WTC11 (cell line): ENCODE measurements around the gene LRRFIP1. TPM values are rescaled to one million over a fixed set of nuclear protein-coding genes. Genes with fewer than 3 reads are reported as not detected.
A peak's percentile ranks its signal among the peaks of the same experiment; 100 is the strongest.

Source experiments
- ATAC-seq: fragments of 200-7000 bp; cut with Tn5 transposase; 2 replicates; pipeline ENCODE4 v1.10.0; 2021; ENCODE audit warnings: mild to moderate bottlenecking, moderate library complexity
- CTCF ChIA-PET: fragments of 300-600 bp; sonication (Branson Sonifier 250); formaldehyde crosslinking; loops from one replicate; lab custom pipeline; 2021; ENCODE audit warnings: antibody characterized with exemption; lab: Charles Lee
- POLR2A ChIA-PET: fragments of 350-600 bp; sonication (Branson Sonifier 250); formaldehyde crosslinking; loops from one replicate; lab custom pipeline; 2021; ENCODE audit warnings: antibody characterized with exemption; lab: Charles Lee
- DNase-seq: peaks from one replicate; pipeline ENCODE4 v3.0.0; 2021; ENCODE audit warnings: low spot score
- H3K27ac Mint-ChIP-seq: 2 replicates; pipeline ENCODE4 v1.8.0; 2021; ENCODE audit warnings: mixed read lengths
- H3K27me3 Mint-ChIP-seq: 2 replicates; pipeline ENCODE4 v1.8.0; 2021; ENCODE audit warnings: low read depth, mild to moderate bottlenecking, moderate library complexity, mixed read lengths
- H3K36me3 Mint-ChIP-seq: 2 replicates; pipeline ENCODE4 v1.8.0; 2021; ENCODE audit warnings: mixed read lengths
- H3K4me1 Mint-ChIP-seq: 2 replicates; pipeline ENCODE4 v1.8.0; 2022; ENCODE audit warnings: mixed read lengths
- H3K4me3 Mint-ChIP-seq: 2 replicates; pipeline ENCODE4 v1.8.0; 2021; ENCODE audit warnings: mild to moderate bottlenecking, moderate library complexity, mixed read lengths
- H3K9me3 Mint-ChIP-seq: 2 replicates; pipeline ENCODE4 v1.8.0; 2021; ENCODE audit warnings: mixed read lengths
- ATF3 ChIP-seq: sonication (generic); formaldehyde crosslinking; conservative IDR thresholded peaks from 2 replicates; pipeline ENCODE4 v1.8.1; 2022; ENCODE audit warnings: mild to moderate bottlenecking, missing genetic modification reagents
- CREB1 ChIP-seq: sonication (generic); formaldehyde crosslinking; IDR thresholded peaks from 2 replicates; pipeline ENCODE4 v1.8.0; 2023; ENCODE audit warnings: mild to moderate bottlenecking, missing genetic modification reagents
- E2F4 ChIP-seq: sonication (generic); formaldehyde crosslinking; IDR thresholded peaks from 2 replicates; pipeline ENCODE4 v1.8.1; 2022; ENCODE audit warnings: low read depth, mild to moderate bottlenecking, moderate library complexity, missing genetic modification reagents, borderline replicate concordance
- ESRRA ChIP-seq: sonication (generic); formaldehyde crosslinking; IDR thresholded peaks from 2 replicates; pipeline ENCODE4 v1.8.1; 2022; ENCODE audit warnings: mild to moderate bottlenecking, missing genetic modification reagents, borderline replicate concordance
- GTF2I ChIP-seq: fragments of 250-450 bp; sonication (Bioruptor Pico); conservative IDR thresholded peaks from 2 replicates; pipeline ENCODE4 v1.4.0; 2021; ENCODE audit warnings: mild to moderate bottlenecking
- IRF1 ChIP-seq: sonication (generic); formaldehyde crosslinking; IDR thresholded peaks from 2 replicates; pipeline ENCODE4 v1.8.0; 2023; ENCODE audit warnings: missing genetic modification reagents
- JUN ChIP-seq: sonication (generic); formaldehyde crosslinking; IDR thresholded peaks from 2 replicates; pipeline ENCODE4 v1.8.0; 2023; ENCODE audit warnings: mild to moderate bottlenecking, missing genetic modification reagents
- MAX ChIP-seq: sonication (generic); formaldehyde crosslinking; IDR thresholded peaks from 2 replicates; pipeline ENCODE4 v1.8.0; 2022; ENCODE audit warnings: mild to moderate bottlenecking, missing genetic modification reagents
- RELA ChIP-seq: sonication (generic); formaldehyde crosslinking; IDR thresholded peaks from 2 replicates; pipeline ENCODE4 v1.8.1; 2022; ENCODE audit warnings: missing genetic modification reagents, mild to moderate bottlenecking, borderline replicate concordance
- TCF7 ChIP-seq: sonication (generic); formaldehyde crosslinking; IDR thresholded peaks from 2 replicates; pipeline ENCODE4 v1.8.0; 2022; ENCODE audit warnings: mild to moderate bottlenecking, low read depth, missing genetic modification reagents, moderate library complexity
- ZNF396 ChIP-seq: fragments of 250-450 bp; sonication (Bioruptor Pico); IDR thresholded peaks from 2 replicates; pipeline ENCODE4 v1.8.0; 2021; ENCODE audit warnings: mild to moderate bottlenecking, moderate library complexity, borderline replicate concordance
- ZNF532 ChIP-seq: fragments of 250-450 bp; sonication (Bioruptor Pico); IDR thresholded peaks from 2 replicates; pipeline ENCODE4 v1.9.0; 2021; ENCODE audit warnings: mild to moderate bottlenecking, borderline replicate concordance
- ZSCAN18 ChIP-seq: fragments of 250-450 bp; sonication (Bioruptor Pico); IDR thresholded peaks from 2 replicates; pipeline ENCODE4 v2.1.2; 2022; ENCODE audit warnings: mild to moderate bottlenecking, moderate library complexity
- total RNA-seq: library from RNA; stranded (reverse); gene quantifications from 3 replicates; pipeline ENCODE4 v1.2.3, GENCODE V29; 2021

LRRFIP1 gene
- total RNA-seq, 1 experiment from 2014 or later = 88.4 TPM

GRCh38 chr2:237695201-237695780 is 67.9 kb downstream of the LRRFIP1 start:
- H3K9me3 Mint-ChIP-seq = no peaks in the 10 kb centered on the region
- ChIA-PET POLR2A (no interaction called here), CTCF (interaction anchor here (1.6 to 2.2 kb wide), 2 partner anchors 9 to 124 kb away, joined by 4 to 10 read pairs; no protein-coding TSS in a partner anchor)
- peaks cover 79% of the 10 kb centered on the region for H3K4me1 Mint-ChIP-seq
- no peak overlapping the region for H3K27ac Mint-ChIP-seq
- no peaks in the 10 kb centered on the region for H3K27me3 Mint-ChIP-seq
- H3K36me3 Mint-ChIP-seq = no peaks in the 10 kb centered on the region
- no peak overlapping the region for H3K4me3 Mint-ChIP-seq
- DNase-seq (no peak), ATAC-seq (no peak)
- TF ChIP-seq CREB1 (CRISPR knock-in tag) = no peak
- TF ChIP-seq RELA (CRISPR knock-in tag) = no peak
- TF ChIP-seq ZNF532 (CRISPR knock-in tag) = no peak
- TF ChIP-seq, all 79 proteins: peak for 0

- CTCF ChIA-PET = interaction anchor here (0.6 to 2.3 kb wide), 8 partner anchors 10 to 184 kb away, joined by 3 to 10 read pairs (median 4); no protein-coding TSS in a partner anchor
- no peak overlapping the region for H3K27ac Mint-ChIP-seq
- H3K9me3 Mint-ChIP-seq = no peaks in the 10 kb centered on the region
- POLR2A ChIA-PET = no interaction called here
- ATAC-seq (no peak), DNase-seq (no peak)
- TF ChIP-seq GTF2I (no peak), TCF7 (no peak)
- H3K27me3 Mint-ChIP-seq = no peaks in the 10 kb centered on the region
- peaks cover 84% of the 10 kb centered on the region for H3K4me1 Mint-ChIP-seq
- no peak overlapping the region for H3K4me3 Mint-ChIP-seq
- H3K36me3 Mint-ChIP-seq = no peaks in the 10 kb centered on the region
Measured at GRCh38 chr2:237696461-237696860, 69.1 kb downstream of the LRRFIP1 start.

GRCh38 chr2:237697586-237698357 is 70.4 kb downstream of the LRRFIP1 start:
- Mint-ChIP-seq H3K4me3 (no peak overlapping the region), H3K4me1 (peaks cover 97% of the 10 kb centered on the region), H3K36me3 (no peaks in the 10 kb centered on the region), H3K9me3 (no peaks in the 10 kb centered on the region), H3K27ac (peak overlapping the region; percentile 0; the same call in 1 of the 2 replicates), H3K27me3 (no peaks in the 10 kb centered on the region)
- DNase-seq (no peak), ATAC-seq (no peak)
- TF ChIP-seq ATF3 (CRISPR knock-in tag) = no peak
- no peak for TF ChIP-seq IRF1 (CRISPR knock-in tag)
- TF ChIP-seq MAX (CRISPR knock-in tag) = no peak
- no peak for TF ChIP-seq ZSCAN18
- no peak for TF ChIP-seq ZNF396 (CRISPR knock-in tag)
- TF ChIP-seq JUN = no peak
- no peak for TF ChIP-seq ESRRA
- no peak for TF ChIP-seq E2F4 (CRISPR knock-in tag)
- ChIA-PET POLR2A (no interaction called here), CTCF (interaction anchor here (0.9 to 2.3 kb wide), 9 partner anchors 11 to 222 kb away, joined by 3 to 10 read pairs (median 4); no protein-coding TSS in a partner anchor)
